Activated T-cell treated with anti-CD3 and anti-CD28 coated beads, Interleukin-2, amount 50 U/mL, for 24 hours (primary cell): ENCODE results near the gene ALK.

Source experiments
- DNase-seq: peaks from one replicate; pipeline ENCODE4 v3.0.0-alpha.2; 2020
- H3K27ac Mint-ChIP-seq: 2 replicates; pipeline ENCODE4 v1.8.0; 2020; ENCODE audit warnings: mild to moderate bottlenecking, mixed read lengths
- H3K27me3 Mint-ChIP-seq: 2 replicates; pipeline ENCODE4 v1.8.0; 2020; ENCODE audit warnings: mixed read lengths
- H3K36me3 Mint-ChIP-seq: 2 replicates; pipeline ENCODE4 v1.8.0; 2020; ENCODE audit warnings: low read depth, mixed read lengths
- H3K4me1 Mint-ChIP-seq: 2 replicates; pipeline ENCODE4 v1.8.0; 2020; ENCODE audit warnings: low read depth, mixed read lengths
- H3K4me3 Mint-ChIP-seq: 2 replicates; pipeline ENCODE4 v1.8.0; 2020; ENCODE audit warnings: mild to moderate bottlenecking, moderate library complexity, mixed read lengths
- H3K9me3 Mint-ChIP-seq: 2 replicates; pipeline ENCODE4 v1.8.0; 2020; ENCODE audit warnings: mixed read lengths

Gene ALK

DNA sequence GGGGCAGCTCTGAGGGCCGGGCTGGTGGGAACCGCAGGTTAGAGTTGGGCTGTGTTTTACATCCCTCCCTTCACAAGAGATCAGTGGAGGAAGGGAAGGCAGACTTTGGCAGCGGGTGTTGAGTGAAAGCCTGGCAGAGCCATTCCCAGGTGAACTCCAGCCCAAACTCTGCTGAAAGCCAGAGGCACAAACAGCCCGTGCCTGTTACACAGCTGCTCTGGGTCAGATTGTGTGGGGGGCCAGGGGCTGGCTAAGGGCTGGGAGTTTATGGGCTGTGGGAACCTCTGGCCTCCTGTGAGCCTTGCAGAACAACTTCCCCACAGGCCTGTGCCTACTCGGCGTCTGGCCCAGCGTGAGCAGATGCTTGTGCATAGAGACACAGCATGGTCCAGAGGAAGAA is 519.4 kb downstream of the ALK start:
- no peaks in the 10 kb centered on the region for H3K36me3 Mint-ChIP-seq
- no peaks in the 10 kb centered on the region for H3K9me3 Mint-ChIP-seq
- H3K27ac Mint-ChIP-seq, result no peak overlapping the region

DNA sequence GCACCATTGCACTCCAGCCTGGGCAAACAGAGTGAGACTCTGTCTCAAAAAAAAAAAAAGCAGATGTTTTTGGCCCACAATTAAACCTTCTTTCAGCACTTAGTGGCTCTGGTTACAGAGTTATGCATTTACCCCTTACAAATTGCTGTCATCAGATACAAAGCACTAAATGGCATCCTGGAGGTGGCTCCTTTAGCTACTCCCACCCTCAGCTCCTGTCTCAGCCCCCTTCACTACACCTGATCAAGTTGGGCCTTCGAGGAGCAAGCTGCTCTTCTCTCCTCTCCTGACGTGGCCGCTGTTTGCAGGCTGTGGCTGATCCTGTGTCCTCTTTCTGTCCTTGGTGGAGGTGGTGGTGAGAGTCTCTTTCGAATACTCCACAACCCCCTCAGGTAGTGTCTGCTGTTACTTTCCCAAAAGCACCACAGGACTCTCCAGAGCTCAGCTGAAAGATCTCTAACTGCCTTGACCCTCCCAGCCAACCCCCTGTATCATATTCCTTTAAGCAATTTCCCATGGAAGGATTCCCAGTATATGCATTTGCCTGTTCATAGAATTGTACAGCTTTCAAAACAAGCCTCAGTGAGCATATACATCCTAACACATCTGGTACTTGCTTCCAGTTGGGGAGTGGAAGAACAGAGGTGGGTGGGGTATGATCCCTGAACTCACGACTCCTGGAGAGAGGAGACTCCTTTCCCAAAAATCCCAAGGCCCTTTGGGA is 520.3 kb downstream of the ALK start:
- H3K4me1 Mint-ChIP-seq, result no peaks in the 10 kb centered on the region
- H3K4me3 Mint-ChIP-seq, result no peak overlapping the region
- peaks cover 22% of the 10 kb centered on the region for H3K27me3 Mint-ChIP-seq
- no peak overlapping the region for H3K27ac Mint-ChIP-seq
- no peaks in the 10 kb centered on the region for H3K36me3 Mint-ChIP-seq
- H3K9me3 Mint-ChIP-seq, result no peaks in the 10 kb centered on the region
- no peak for DNase-seq

More for the DNA sequence above, 519.4 kb downstream of the ALK start:
- H3K27me3 Mint-ChIP-seq, result peaks cover 17% of the 10 kb centered on the region
- no peak overlapping the region for H3K4me3 Mint-ChIP-seq
- no peaks in the 10 kb centered on the region for H3K4me1 Mint-ChIP-seq
- DNase-seq, result no peak

DNA sequence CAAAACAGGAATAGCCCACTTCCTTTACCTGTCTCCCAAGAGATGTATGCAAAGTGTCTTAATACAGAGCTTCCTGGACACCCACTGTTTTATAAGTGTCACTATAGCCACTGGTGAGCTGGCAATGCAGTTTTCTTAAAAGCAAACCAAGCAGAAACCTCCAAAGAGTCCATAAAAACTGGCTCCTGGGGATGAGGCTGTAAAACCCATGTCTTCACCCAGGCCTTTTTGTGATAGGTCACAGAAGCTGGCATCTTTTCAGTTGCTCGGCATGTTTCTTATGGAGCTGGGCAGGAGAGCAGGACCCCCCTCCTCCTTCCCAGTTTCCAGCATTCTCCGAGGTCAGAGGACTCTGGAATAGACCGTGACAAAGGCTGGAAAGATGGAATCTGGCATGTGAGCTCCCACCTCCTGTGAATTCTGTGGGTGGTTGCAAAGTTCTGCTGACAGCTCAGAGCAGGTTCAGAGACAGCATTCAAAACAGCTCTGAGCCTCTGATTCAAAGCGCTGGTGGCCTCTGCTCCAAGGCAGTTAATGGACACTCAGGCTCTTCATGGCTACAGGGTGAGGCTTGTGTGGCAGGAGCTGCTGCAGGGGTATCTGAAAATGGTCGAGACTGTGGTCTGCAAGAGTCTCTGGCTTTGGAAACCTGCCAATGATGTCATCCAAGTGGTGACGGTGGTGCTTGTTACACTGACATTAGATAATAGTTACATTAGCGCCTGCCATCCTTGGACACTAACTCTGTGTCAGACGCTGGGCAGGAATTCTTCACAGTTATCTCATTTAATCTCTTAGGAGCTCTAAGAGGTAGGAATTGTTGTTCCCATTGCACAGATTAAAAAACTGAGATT is 522.8 kb downstream of the ALK start:
- Mint-ChIP-seq H3K4me1 (no peaks in the 10 kb centered on the region), H3K27ac (no peak overlapping the region), H3K36me3 (no peaks in the 10 kb centered on the region), H3K4me3 (no peak overlapping the region), H3K9me3 (no peaks in the 10 kb centered on the region), H3K27me3 (peaks cover 28% of the 10 kb centered on the region)
- DNase-seq, result no peak

DNA sequence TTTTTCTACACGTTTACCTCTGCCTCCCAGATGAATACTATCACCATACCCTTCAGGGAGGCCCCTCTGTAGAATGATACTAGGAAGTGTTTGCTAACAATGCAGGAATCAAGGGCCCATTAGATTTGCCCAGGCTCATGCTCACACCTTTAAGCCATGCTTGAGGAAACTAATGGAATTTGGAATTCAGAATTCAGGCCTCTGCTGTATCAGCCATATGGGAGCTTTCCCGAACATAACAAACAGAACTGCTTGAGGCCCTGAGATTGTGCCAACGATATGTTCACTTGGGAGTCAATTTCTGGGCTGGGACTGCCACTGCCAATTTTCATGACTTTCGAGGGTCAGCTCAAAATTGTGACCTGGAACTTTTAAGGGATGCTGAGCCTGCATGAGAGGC is 523.7 kb downstream of the ALK start:
- no peak for DNase-seq
- no peaks in the 10 kb centered on the region for H3K36me3 Mint-ChIP-seq
- H3K27me3 Mint-ChIP-seq, result peaks cover 35% of the 10 kb centered on the region
- no peak overlapping the region for H3K27ac Mint-ChIP-seq
- no peak overlapping the region for H3K4me3 Mint-ChIP-seq
- no peaks in the 10 kb centered on the region for H3K9me3 Mint-ChIP-seq
- no peaks in the 10 kb centered on the region for H3K4me1 Mint-ChIP-seq

DNA sequence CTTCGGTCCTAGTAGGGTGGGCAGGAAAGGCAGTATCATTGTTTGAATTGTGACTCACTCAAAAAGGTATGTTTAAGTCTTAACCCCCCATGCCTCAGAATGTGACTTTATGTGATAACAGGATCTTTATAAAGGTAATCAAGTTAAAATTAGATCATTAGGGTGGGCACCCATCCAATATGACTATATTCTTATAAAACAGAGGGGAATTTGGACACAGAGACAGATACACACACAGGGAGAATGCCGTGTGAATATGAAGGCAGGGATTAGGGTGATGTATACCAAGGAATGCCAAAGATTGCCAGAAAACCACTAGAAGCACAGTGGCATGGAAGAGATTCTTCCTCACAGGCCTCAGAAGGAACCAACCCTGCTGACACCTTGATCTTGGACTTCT is 524.3 kb downstream of the ALK start:
- no peaks in the 10 kb centered on the region for H3K4me1 Mint-ChIP-seq
- H3K9me3 Mint-ChIP-seq, result no peaks in the 10 kb centered on the region
- H3K27ac Mint-ChIP-seq, result no peak overlapping the region
- H3K36me3 Mint-ChIP-seq, result no peaks in the 10 kb centered on the region
- H3K27me3 Mint-ChIP-seq, result peaks cover 35% of the 10 kb centered on the region
- no peak for DNase-seq
- no peak overlapping the region for H3K4me3 Mint-ChIP-seq

DNA sequence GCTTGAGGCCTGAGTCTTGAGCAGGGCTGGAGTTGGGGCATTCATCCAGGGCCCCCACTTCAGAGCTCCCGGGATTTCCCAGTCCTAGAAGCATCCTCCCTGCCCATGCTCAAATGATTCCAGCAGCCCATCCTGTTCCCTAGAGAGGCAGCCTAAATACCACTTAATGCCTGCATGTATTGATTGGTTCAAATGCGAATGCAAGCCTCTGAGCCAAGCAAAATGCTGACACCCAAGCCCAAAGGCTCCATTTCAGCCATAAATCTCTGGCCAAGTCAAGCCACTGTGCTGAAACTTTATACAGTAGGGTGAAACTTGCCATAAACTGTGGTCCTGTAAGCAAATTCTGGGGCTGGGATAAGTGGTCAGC is 526.4 kb downstream of the ALK start:
- peaks cover 31% of the 10 kb centered on the region for H3K27me3 Mint-ChIP-seq

DNA sequence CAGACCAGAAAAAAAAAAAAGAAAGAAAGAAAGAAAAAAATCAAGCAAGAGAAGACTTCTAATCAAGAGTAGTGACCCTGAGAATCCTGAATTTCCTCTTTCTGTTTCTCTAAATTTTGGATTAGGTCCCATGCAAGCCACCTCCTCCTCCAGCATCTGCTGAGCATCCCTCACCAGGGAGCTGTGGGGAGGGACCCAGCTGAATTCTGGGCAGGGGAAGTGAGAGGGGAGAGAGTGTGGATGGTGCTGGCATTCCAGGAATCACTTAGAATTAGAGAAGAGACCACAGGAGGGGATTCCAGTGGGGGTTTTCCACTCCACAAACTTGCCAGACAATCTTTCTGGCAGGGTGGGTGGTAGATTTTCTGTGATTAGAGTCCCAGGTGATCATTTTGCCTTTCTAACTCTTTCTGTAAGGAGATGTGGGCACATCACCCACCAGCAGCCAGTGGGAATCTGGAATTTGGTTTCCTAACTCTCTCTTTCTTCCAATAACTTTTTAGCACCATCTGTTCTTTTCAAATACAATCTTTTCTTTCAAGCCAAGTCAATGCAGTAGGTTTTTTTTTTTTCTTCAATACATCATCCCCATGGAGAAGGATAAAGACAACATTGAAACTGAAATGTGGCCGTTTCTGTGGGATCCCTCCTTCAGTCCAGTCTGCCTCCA is 526.9 kb downstream of the ALK start:
- H3K9me3 Mint-ChIP-seq, result no peaks in the 10 kb centered on the region
- DNase-seq, result no peak
- H3K27ac Mint-ChIP-seq, result no peak overlapping the region

More for the DNA sequence above, 526.4 kb downstream of the ALK start:
- Mint-ChIP-seq H3K9me3 (no peaks in the 10 kb centered on the region), H3K36me3 (no peaks in the 10 kb centered on the region), H3K4me1 (no peaks in the 10 kb centered on the region), H3K4me3 (no peak overlapping the region), H3K27ac (no peak overlapping the region)
- DNase-seq, result no peak

DNA sequence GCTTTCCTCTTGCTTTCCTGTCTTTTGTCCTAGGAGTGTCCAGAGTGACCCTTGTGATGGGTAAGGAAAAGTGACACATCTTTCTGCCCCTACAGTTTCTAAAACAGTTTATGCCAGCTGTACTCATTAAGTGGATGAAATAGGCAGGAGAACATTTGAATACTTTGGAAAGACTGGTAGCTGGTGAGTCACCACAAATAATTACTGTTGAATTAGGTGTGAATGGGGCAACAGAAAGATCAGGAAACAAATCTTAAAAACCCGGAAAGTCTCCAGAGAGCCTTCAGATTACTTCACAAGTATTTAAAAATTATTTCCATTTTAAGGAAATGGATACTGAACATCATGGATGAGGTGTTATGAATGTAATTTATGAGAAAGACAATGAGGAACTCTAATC is 527.7 kb downstream of the ALK start:
- no peaks in the 10 kb centered on the region for H3K9me3 Mint-ChIP-seq
- no peaks in the 10 kb centered on the region for H3K36me3 Mint-ChIP-seq
- peaks cover 30% of the 10 kb centered on the region for H3K27me3 Mint-ChIP-seq
- H3K27ac Mint-ChIP-seq, result no peak overlapping the region
- no peaks in the 10 kb centered on the region for H3K4me1 Mint-ChIP-seq
- no peak overlapping the region for H3K4me3 Mint-ChIP-seq
- DNase-seq, result no peak

More for the DNA sequence above, 526.9 kb downstream of the ALK start:
- Mint-ChIP-seq H3K36me3 (no peaks in the 10 kb centered on the region), H3K4me1 (no peaks in the 10 kb centered on the region), H3K27me3 (peaks cover 28% of the 10 kb centered on the region), H3K4me3 (no peak overlapping the region)

DNA sequence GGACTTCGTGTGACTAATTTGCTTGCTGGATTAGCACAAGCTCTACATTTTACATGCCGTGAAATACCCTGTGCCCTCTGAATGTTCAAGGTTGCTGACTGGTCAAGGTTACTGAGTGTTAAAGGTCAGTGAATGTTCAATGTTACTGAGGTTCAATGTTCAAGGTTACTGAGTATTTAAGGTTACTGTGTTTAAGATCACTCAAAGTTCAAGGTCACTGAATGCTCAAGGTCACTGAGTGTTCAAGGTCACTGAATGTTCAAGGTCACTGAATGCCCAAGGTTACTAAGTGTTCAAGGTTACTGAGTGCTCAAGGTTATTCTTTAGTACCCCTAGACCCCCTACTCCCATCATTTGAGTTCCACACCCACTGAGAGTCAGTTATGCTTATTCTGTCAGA is 528.6 kb downstream of the ALK start:
- H3K4me3 Mint-ChIP-seq, result no peak overlapping the region
- DNase-seq, result no peak
- H3K36me3 Mint-ChIP-seq, result no peaks in the 10 kb centered on the region
- no peaks in the 10 kb centered on the region for H3K4me1 Mint-ChIP-seq
- H3K27ac Mint-ChIP-seq, result no peak overlapping the region
- H3K27me3 Mint-ChIP-seq, result peaks cover 34% of the 10 kb centered on the region
- no peaks in the 10 kb centered on the region for H3K9me3 Mint-ChIP-seq

DNA sequence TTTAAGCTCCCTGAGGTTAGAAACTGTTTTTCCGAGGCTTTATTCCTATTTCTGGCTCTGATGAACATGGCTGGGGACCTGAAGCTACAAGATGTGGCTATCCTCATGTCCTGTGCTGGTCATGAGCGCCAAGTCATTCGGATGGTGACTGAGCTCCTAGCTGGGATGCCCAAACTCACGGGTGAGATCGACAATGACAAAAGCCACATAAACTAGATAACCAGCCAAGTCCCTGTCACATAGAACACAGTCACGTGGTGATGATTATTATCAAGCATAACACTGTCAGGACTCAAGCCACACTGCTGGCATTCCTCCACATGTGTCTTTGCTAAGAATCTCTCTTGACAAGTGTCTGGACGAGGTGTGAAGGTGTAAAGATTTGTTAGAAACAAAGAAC is 531.2 kb downstream of the ALK start:
- Mint-ChIP-seq H3K36me3 (no peaks in the 10 kb centered on the region), H3K4me1 (no peaks in the 10 kb centered on the region), H3K27me3 (peaks cover 29% of the 10 kb centered on the region), H3K9me3 (no peaks in the 10 kb centered on the region), H3K27ac (no peak overlapping the region), H3K4me3 (no peak overlapping the region)
- no peak for DNase-seq

DNA sequence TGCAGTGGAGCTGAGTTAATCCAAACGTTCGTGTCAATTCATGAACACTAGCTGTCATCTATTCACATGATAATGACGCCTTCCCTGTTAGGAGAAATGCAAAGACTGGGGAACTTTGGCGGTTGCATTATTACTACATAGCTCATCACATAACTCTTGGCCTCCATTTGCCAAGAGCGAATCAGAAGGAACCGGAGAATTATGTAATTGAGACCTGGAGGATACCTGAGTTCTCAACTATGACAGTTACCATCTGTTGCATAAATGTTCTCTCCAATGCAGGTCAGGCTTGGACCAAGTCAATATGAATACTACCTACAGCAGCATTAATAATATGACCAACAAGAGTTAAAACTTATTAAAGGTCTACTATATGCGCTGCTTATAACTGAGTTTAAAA is 531.7 kb downstream of the ALK start:
- Mint-ChIP-seq H3K27me3 (peaks cover 26% of the 10 kb centered on the region), H3K4me1 (no peaks in the 10 kb centered on the region), H3K27ac (no peak overlapping the region), H3K9me3 (no peaks in the 10 kb centered on the region), H3K4me3 (no peak overlapping the region), H3K36me3 (no peaks in the 10 kb centered on the region)
- no peak for DNase-seq

DNA sequence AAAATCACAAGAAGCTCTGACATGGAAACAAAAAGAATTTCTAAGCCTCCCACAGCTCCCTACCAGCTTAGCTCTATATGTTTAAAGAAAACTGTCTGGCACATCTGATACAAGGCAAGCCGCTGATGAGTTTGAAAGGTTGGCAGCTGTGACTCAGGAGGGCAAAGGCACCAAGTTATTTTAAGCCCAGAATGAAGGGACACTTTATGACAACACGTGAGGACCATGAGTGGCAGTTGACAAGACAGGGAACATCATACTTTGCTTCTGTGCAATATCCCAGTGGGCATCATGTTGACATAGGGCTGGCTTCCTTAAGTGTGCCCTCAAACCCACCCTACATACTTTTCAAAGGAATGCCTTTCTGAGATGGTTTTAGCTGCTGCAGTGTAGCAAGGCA is 533.3 kb downstream of the ALK start:
- no peak overlapping the region for H3K27ac Mint-ChIP-seq
- H3K27me3 Mint-ChIP-seq, result peaks cover 24% of the 10 kb centered on the region
- H3K4me3 Mint-ChIP-seq, result no peak overlapping the region
- no peak for DNase-seq
- H3K36me3 Mint-ChIP-seq, result no peaks in the 10 kb centered on the region
- no peaks in the 10 kb centered on the region for H3K9me3 Mint-ChIP-seq
- no peaks in the 10 kb centered on the region for H3K4me1 Mint-ChIP-seq

DNA sequence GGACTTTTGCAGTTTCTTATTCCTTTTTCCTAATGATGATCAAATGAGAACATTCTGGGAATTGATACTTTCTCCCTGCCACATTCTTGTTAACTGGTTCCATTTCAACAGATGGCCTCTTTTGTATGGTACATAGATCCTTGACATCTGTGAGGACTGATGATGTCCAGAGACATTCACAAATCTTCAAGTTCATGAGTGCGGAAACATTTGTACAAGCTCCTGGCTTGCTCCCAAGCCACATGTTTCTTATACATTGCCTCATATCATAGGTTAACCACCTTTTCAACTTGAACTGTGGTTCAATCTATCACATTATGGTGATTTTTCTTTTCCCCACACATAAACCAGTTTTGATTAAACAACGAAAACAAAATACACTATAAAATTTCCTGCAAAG is 538.9 kb downstream of the ALK start:
- no peaks in the 10 kb centered on the region for H3K4me1 Mint-ChIP-seq
- H3K27ac Mint-ChIP-seq, result no peak overlapping the region
- no peak overlapping the region for H3K4me3 Mint-ChIP-seq
- H3K36me3 Mint-ChIP-seq, result no peaks in the 10 kb centered on the region
- no peak for DNase-seq
- H3K27me3 Mint-ChIP-seq, result peaks cover 22% of the 10 kb centered on the region
- no peaks in the 10 kb centered on the region for H3K9me3 Mint-ChIP-seq

DNA sequence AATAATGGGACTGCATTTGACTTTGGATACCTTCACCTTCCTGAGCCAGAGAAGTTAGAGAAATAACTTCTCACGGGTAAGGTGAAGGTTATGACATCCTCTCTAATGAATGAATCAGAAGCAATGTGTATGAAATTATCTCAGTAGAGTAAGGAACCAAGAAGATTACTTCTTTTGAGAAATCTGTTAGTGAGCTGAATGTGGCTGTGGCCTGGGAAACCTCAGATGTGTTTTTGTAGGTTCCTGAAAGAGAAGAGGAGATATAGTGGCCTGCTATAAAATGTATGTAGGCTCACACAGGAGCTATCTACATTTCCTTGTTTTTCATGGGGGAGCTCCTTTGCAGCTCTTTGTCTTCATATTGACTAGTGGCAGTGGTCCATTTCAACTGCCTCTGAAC is 543.6 kb downstream of the ALK start:
- Mint-ChIP-seq H3K36me3 (no peaks in the 10 kb centered on the region), H3K27me3 (peaks cover 6% of the 10 kb centered on the region), H3K9me3 (no peaks in the 10 kb centered on the region), H3K4me1 (no peaks in the 10 kb centered on the region), H3K27ac (no peak overlapping the region), H3K4me3 (no peak overlapping the region)
- DNase-seq, result no peak

DNA sequence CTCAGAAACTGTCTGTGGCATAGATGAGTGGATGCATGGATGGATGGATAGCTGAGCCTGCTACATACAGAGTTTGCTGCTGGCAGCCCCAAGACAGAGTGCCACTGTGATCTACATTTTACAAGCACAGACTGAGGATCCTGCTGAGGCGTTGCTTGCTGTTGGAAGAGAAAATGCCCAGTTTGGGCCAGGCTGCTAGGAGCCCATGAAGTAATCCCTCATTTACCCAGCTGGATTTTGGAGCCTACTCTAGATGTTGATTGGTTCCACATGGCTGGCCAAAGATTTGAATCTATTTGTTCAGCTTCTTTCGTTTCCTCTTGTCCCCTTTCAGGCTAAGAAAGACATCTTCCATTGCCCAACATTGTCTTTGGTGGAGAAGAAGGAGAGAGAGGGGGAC is 544.8 kb downstream of the ALK start:
- H3K4me3 Mint-ChIP-seq, result no peak overlapping the region
- peaks cover 16% of the 10 kb centered on the region for H3K27me3 Mint-ChIP-seq
- no peaks in the 10 kb centered on the region for H3K9me3 Mint-ChIP-seq
- no peaks in the 10 kb centered on the region for H3K4me1 Mint-ChIP-seq
- DNase-seq, result no peak
- H3K36me3 Mint-ChIP-seq, result no peaks in the 10 kb centered on the region
- no peak overlapping the region for H3K27ac Mint-ChIP-seq
